Measurements from ENCODE around the gene KLHL14. TPM values are rescaled to one million over a fixed set of nuclear protein-coding genes. Genes with fewer than 3 reads are reported as not detected.

Gene KLHL14
- total RNA-seq, 1 donor from 2014 or later, result 46.5 TPM

DNA sequence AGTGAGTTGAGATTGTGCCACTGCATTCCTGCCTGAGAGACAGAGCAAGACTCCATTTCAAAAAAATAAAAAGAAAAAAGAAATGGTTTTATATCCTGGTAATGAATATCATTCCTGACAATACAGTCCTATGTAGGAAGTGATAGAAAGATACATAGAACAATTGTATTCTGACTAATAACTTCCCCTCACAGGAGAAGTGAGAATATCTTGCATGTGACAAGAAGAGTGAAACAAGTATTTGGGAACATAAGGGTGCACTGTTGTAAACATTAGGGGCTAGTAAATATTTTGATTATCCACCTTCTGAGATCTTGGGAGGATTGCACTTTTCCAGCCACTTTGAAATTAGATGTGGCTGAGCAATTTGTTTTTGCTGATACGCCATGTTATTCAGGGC lies 40.7 kb downstream of the KLHL14 start:
- Mint-ChIP-seq H3K4me3 (no peak overlapping the region), H3K27ac (peak overlapping the region; percentile 1), H3K27me3 (no peaks in the 10 kb centered on the region), H3K4me1 (peaks cover 59% of the 10 kb centered on the region), H3K36me3 (ENCODE audit: low read depth) (peaks cover 53% of the 10 kb centered on the region), H3K9me3 (peaks cover 5% of the 10 kb centered on the region)
- peak; percentile 34 for ATAC-seq (ENCODE audit: low read depth)
- no peak for DNase-seq
- POLR2A ChIA-PET, result no interaction called here
- TF ChIP-seq, protein P1, sequence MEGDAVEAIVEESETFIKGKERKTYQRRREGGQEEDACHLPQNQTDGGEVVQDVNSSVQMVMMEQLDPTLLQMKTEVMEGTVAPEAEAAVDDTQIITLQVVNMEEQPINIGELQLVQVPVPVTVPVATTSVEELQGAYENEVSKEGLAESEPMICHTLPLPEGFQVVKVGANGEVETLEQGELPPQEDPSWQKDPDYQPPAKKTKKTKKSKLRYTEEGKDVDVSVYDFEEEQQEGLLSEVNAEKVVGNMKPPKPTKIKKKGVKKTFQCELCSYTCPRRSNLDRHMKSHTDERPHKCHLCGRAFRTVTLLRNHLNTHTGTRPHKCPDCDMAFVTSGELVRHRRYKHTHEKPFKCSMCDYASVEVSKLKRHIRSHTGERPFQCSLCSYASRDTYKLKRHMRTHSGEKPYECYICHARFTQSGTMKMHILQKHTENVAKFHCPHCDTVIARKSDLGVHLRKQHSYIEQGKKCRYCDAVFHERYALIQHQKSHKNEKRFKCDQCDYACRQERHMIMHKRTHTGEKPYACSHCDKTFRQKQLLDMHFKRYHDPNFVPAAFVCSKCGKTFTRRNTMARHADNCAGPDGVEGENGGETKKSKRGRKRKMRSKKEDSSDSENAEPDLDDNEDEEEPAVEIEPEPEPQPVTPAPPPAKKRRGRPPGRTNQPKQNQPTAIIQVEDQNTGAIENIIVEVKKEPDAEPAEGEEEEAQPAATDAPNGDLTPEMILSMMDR (IDR thresholded peaks at IDR 0.05), result no peak
- CTCF ChIA-PET, result no interaction called here
- intact Hi-C loops (cut with micrococcal nuclease), result no loop called here

- DNase-seq (no peak), ATAC-seq (ENCODE audit: low read depth) (peak; percentile 88)
- H3K27me3 Mint-ChIP-seq, result no peaks in the 10 kb centered on the region
- TF ChIP-seq, protein P1 (IDR thresholded peaks at IDR 0.05), result no peak
- H3K9me3 Mint-ChIP-seq, result peaks cover 5% of the 10 kb centered on the region
- H3K4me3 Mint-ChIP-seq, result peak overlapping the region; percentile 72
- ChIA-PET POLR2A (interaction anchor here (0.9 to 2.4 kb wide), 4 partner anchors 29 to 72 kb away, joined by 3 to 13 read pairs (median 4); no protein-coding TSS in a partner anchor), CTCF (interaction anchor here (1.8 to 2.1 kb wide), 2 partner anchors 15 to 30 kb away, joined by 4 to 8 read pairs; no protein-coding TSS in a partner anchor)
- H3K27ac Mint-ChIP-seq, result peak overlapping the region; percentile 86
- H3K36me3 Mint-ChIP-seq (ENCODE audit: low read depth), result peaks cover 51% of the 10 kb centered on the region
- intact Hi-C loops (cut with micrococcal nuclease), result loop anchor here (1.0 to 2.0 kb wide), 6 partner anchors 13 to 189 kb away; no protein-coding TSS in a partner anchor
- H3K4me1 Mint-ChIP-seq, result peaks cover 50% of the 10 kb centered on the region
Measured at GRCh38 chr18:32730620-32731091, 42.2 kb downstream of the KLHL14 start.

DNA sequence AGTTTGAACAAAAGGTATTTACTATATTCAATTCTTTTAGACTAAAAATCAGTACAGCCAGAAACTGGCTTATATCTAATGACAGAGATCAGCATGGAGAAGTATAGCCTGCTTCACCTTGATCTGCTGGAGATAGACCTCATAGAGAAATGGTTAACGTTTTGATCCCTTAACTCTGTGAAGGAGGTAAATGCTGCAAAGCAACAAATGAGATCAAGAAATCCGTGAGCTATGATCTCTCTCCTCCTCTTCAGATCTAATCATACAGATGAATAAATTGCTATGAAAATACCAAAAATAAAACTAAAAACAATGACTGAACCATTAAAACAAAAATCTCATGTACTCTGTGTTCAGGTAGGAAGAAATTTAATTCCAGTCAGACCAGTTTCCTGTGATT lies 42.8 kb downstream of the KLHL14 start:
- H3K27ac Mint-ChIP-seq, result peak overlapping the region; percentile 86
- intact Hi-C loops (cut with micrococcal nuclease), result loop anchor here (1.0 to 2.0 kb wide), 6 partner anchors 13 to 189 kb away; no protein-coding TSS in a partner anchor
- CTCF ChIA-PET, result interaction anchor here (1.8 to 2.1 kb wide), 2 partner anchors 15 to 31 kb away, joined by 4 to 8 read pairs; no protein-coding TSS in a partner anchor
- no peaks in the 10 kb centered on the region for H3K27me3 Mint-ChIP-seq
- peaks cover 47% of the 10 kb centered on the region for H3K36me3 Mint-ChIP-seq (ENCODE audit: low read depth)
- H3K4me1 Mint-ChIP-seq, result peaks cover 47% of the 10 kb centered on the region
- peaks cover 5% of the 10 kb centered on the region for H3K9me3 Mint-ChIP-seq
- ATAC-seq (ENCODE audit: low read depth) (no peak), DNase-seq (no peak)
- TF ChIP-seq, protein P1 (IDR thresholded peaks at IDR 0.05), result no peak
- POLR2A ChIA-PET, result interaction anchor here (1.2 to 2.4 kb wide), 2 partner anchors 41 to 73 kb away, joined by 3 to 13 read pairs; no protein-coding TSS in a partner anchor
- H3K4me3 Mint-ChIP-seq, result peak overlapping the region; percentile 72

GRCh38 chr18:32724071-32724749 lies 48.6 kb downstream of the KLHL14 start:
- H3K36me3 Mint-ChIP-seq (ENCODE audit: low read depth), result peaks cover 61% of the 10 kb centered on the region
- H3K27ac Mint-ChIP-seq, result no peak overlapping the region
- ATAC-seq (ENCODE audit: low read depth) (no peak), DNase-seq (no peak)
- CTCF ChIA-PET, result no interaction called here
- peaks cover 6% of the 10 kb centered on the region for H3K9me3 Mint-ChIP-seq
- no peaks in the 10 kb centered on the region for H3K27me3 Mint-ChIP-seq
- intact Hi-C loops (cut with micrococcal nuclease), result loop anchor here (2.0 kb wide), 1 partner anchor 15 kb away; no protein-coding TSS in a partner anchor
- POLR2A ChIA-PET, result interaction anchor here (0.8 to 1.1 kb wide), 2 partner anchors 199 to 633 kb away, joined by 3 to 4 read pairs; partner anchors contain the start of gene RNF138
- no peak overlapping the region for H3K4me3 Mint-ChIP-seq
- TF ChIP-seq, protein P1 (IDR thresholded peaks at IDR 0.05), result no peak
- peaks cover 28% of the 10 kb centered on the region for H3K4me1 Mint-ChIP-seq

DNA sequence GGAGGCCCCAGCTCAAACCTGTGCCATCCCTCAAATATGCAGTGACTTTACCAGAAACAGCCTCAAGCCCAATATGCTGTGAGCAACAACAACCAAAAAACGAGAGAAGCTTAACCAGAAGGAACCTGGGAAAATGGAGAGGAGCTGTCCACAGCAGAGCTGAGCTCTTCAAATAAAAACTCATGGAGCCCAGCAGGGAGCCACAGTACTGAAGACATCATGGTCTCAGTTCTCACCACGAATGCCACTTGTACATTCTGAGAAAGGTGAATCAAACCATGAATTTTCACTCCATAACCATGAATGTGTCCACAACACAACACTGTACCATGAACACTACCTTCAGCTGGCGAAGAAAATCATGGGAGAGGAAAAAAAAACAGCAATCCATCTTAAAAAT lies 50.5 kb downstream of the KLHL14 start:
- Mint-ChIP-seq H3K9me3 (peaks cover 6% of the 10 kb centered on the region), H3K36me3 (ENCODE audit: low read depth) (peaks cover 53% of the 10 kb centered on the region), H3K4me3 (no peak overlapping the region), H3K4me1 (peaks cover 27% of the 10 kb centered on the region), H3K27me3 (no peaks in the 10 kb centered on the region), H3K27ac (no peak overlapping the region)
- intact Hi-C loops (cut with micrococcal nuclease), result no loop called here
- TF ChIP-seq, protein P1 (IDR thresholded peaks at IDR 0.05), result no peak
- ATAC-seq (ENCODE audit: low read depth), result no peak
- no peak for DNase-seq
- POLR2A ChIA-PET, result interaction anchor here (0.6 kb wide), 1 partner anchor 39 kb away, joined by 5 read pairs; no protein-coding TSS in a partner anchor
- CTCF ChIA-PET, result no interaction called here
